Breast epithelium (tissue), 4 donors: ENCODE measurements around the gene PADI1. TPM values are rescaled to one million over a fixed set of nuclear protein-coding genes. Genes with fewer than 3 reads are reported as not detected.

Experiments
- DNase-seq, 2 donors: peaks; one replicate each; pipeline ENCODE4 v3.0.0-alpha.2; 2019; ENCODE audit warnings: low spot score in 2 of 2
- H3K27ac ChIP-seq, 2 donors: fragments of 200-600 bp; sonication (generic) in 1 of 2; one replicate each; pipeline ENCODE4 v1.5.1; 2016 to 2019; ENCODE audit warnings: mild to moderate bottlenecking in 1 of 2
- H3K27me3 ChIP-seq, 2 donors: fragments of 200-600 bp; sonication (generic) in 1 of 2; one replicate each; pipeline versions ENCODE4 v1.5.1 to v1.6.0; 2017 to 2019; ENCODE audit warnings: control low read depth in 1 of 2, mild to moderate bottlenecking in 1 of 2
- H3K36me3 ChIP-seq: fragments of 200-600 bp; one replicate; pipeline ENCODE4 v1.5.1; 2019
- H3K4me1 ChIP-seq, 2 donors: fragments of 200-600 bp; sonication (generic); one replicate each; pipeline ENCODE4 v1.5.1; 2016 to 2019; ENCODE audit warnings: control low read depth in 1 of 2
- H3K4me3 ChIP-seq, 3 donors: fragments of 200-600 bp; sonication (generic); 1 replicate in 2 of 3; 2 replicates in 1 of 3; pipeline ENCODE4 v1.5.1; 2016 to 2019; ENCODE audit warnings: mild to moderate bottlenecking in 3 of 3, moderate library complexity in 2 of 3
- H3K9me3 ChIP-seq, 2 donors: fragments of 200-600 bp; sonication (generic) in 1 of 2; one replicate each; pipeline ENCODE4 v1.5.1; 2016 to 2019; ENCODE audit warnings: control low read depth in 1 of 2
- POLR2A ChIP-seq: fragments of 450-650 bp; IDR thresholded peaks from one replicate; pipeline ENCODE4 v1.6.1; 2016; ENCODE audit warnings: antibody characterized with exemption, mild to moderate bottlenecking, moderate library complexity
- POLR2AphosphoS5 ChIP-seq, 3 donors: sonication (generic); formaldehyde crosslinking; IDR thresholded peaks; one replicate each; pipeline ENCODE4 v1.6.1; 2017; ENCODE audit warnings: antibody characterized with exemption in 3 of 3
- intact Hi-C: fragments of 100-400 bp; cut with DNase I; formaldehyde crosslinking; loops from one replicate; pipeline ENCODE4 v1.15.1; 2023; ENCODE audit warnings: low total_unique reads
- total RNA-seq, 3 donors: library from RNA; depleted of rRNA; stranded (reverse); fragments of >200 nt; gene quantifications; one replicate each; pipeline ENCODE4 v1.1.0, GENCODE V29; 2016
- TF ChIP-seq, protein P1 (sequence below), 3 donors: fragments of 450-650 bp; IDR thresholded peaks; one replicate each; pipeline ENCODE4 v1.5.1; 2016 to 2017; ENCODE audit warnings: antibody characterized with exemption in 3 of 3, mild to moderate bottlenecking in 3 of 3, moderate library complexity in 3 of 3

The PADI1 gene
- total RNA-seq, 3 donors from 2014 or later, result 0.33 TPM; not detected in 2

- peak in 1 of 2 donors; percentile 30 for DNase-seq
- Histone ChIP-seq H3K27me3 (no peaks in the 10 kb centered on the region), H3K36me3 (no peaks in the 10 kb centered on the region), H3K4me3 (no peak overlapping the region), H3K4me1 (no peaks in the 10 kb centered on the region), H3K27ac (no peak overlapping the region), H3K9me3 (no peaks in the 10 kb centered on the region)
- intact Hi-C loops, result no loop called here
- TF ChIP-seq POLR2AphosphoS5 (IDR thresholded peaks at IDR 0.05) (no peak), POLR2A (no peak)
- TF ChIP-seq, protein P1, sequence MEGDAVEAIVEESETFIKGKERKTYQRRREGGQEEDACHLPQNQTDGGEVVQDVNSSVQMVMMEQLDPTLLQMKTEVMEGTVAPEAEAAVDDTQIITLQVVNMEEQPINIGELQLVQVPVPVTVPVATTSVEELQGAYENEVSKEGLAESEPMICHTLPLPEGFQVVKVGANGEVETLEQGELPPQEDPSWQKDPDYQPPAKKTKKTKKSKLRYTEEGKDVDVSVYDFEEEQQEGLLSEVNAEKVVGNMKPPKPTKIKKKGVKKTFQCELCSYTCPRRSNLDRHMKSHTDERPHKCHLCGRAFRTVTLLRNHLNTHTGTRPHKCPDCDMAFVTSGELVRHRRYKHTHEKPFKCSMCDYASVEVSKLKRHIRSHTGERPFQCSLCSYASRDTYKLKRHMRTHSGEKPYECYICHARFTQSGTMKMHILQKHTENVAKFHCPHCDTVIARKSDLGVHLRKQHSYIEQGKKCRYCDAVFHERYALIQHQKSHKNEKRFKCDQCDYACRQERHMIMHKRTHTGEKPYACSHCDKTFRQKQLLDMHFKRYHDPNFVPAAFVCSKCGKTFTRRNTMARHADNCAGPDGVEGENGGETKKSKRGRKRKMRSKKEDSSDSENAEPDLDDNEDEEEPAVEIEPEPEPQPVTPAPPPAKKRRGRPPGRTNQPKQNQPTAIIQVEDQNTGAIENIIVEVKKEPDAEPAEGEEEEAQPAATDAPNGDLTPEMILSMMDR (IDR thresholded peaks at IDR 0.05), result no peak
These were observed 74.3 kb downstream of the PADI1 start for GRCh38 chr1:17278996-17279830.

- intact Hi-C loops, result no loop called here
- H3K27me3 ChIP-seq, result no peaks in the 10 kb centered on the region
These were observed 75.5 kb downstream of the PADI1 start for GRCh38 chr1:17280436-17280835.

DNA sequence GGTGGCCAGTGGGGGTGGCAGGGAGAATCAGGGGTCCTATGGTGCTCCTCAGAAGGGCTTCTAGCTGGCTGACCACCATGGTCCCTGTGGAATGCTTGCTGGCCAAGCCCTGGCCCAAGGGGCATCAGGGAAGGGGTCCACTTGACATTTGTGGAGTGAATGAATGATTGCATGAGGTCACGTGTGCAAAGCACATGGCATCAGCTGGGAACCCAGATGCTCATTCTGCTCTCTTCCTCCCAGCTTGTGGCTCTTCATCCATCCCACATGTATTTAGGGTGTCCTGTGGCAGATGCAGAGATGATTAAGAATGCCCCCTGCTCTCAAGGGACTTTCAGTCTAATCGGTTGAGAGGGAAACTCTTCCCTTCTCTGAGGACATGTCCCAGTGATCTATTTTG, 76.0 kb downstream of the PADI1 start:
- no peak overlapping the region for H3K4me3 ChIP-seq

More at GRCh38 chr1:17280436-17280835, 75.5 kb downstream of the PADI1 start:
- Histone ChIP-seq H3K4me1 (no peaks in the 10 kb centered on the region), H3K4me3 (no peak overlapping the region), H3K36me3 (no peaks in the 10 kb centered on the region), H3K9me3 (no peaks in the 10 kb centered on the region), H3K27ac (no peak overlapping the region)
- TF ChIP-seq POLR2AphosphoS5 (IDR thresholded peaks at IDR 0.05) (no peak), POLR2A (no peak)
- TF ChIP-seq, protein P1 (IDR thresholded peaks at IDR 0.05), result no peak
- peak in 1 of 2 donors; percentile 39 for DNase-seq

GRCh38 chr1:17281775-17282181, 76.8 kb downstream of the PADI1 start:
- Histone ChIP-seq H3K27ac (no peak overlapping the region), H3K4me3 (no peak overlapping the region), H3K4me1 (no peaks in the 10 kb centered on the region), H3K36me3 (no peaks in the 10 kb centered on the region), H3K27me3 (no peaks in the 10 kb centered on the region), H3K9me3 (no peaks in the 10 kb centered on the region)
- intact Hi-C loops, result no loop called here
- TF ChIP-seq POLR2AphosphoS5 (IDR thresholded peaks at IDR 0.05) (no peak), POLR2A (no peak)
- TF ChIP-seq, protein P1 (IDR thresholded peaks at IDR 0.05), result no peak
- DNase-seq, result peak in 1 of 2 donors; percentile 17

More for the DNA sequence above, 76.0 kb downstream of the PADI1 start:
- Histone ChIP-seq H3K4me1 (no peaks in the 10 kb centered on the region), H3K36me3 (no peaks in the 10 kb centered on the region), H3K9me3 (no peaks in the 10 kb centered on the region), H3K27ac (no peak overlapping the region), H3K27me3 (no peaks in the 10 kb centered on the region)
- TF ChIP-seq, protein P1 (IDR thresholded peaks at IDR 0.05), result no peak
- TF ChIP-seq POLR2A (no peak), POLR2AphosphoS5 (IDR thresholded peaks at IDR 0.05) (no peak)
- peak in 1 of 2 donors; percentile 3 for DNase-seq
- intact Hi-C loops, result no loop called here

GRCh38 chr1:17282836-17283235, 77.9 kb downstream of the PADI1 start:
- no peaks in the 10 kb centered on the region for H3K36me3 ChIP-seq
- TF ChIP-seq POLR2A (no peak), POLR2AphosphoS5 (IDR thresholded peaks at IDR 0.05) (no peak)
- TF ChIP-seq, protein P1 (IDR thresholded peaks at IDR 0.05), result no peak
- no peaks in the 10 kb centered on the region for H3K4me1 ChIP-seq
- no peaks in the 10 kb centered on the region for H3K9me3 ChIP-seq
- DNase-seq, result peak in 1 of 2 donors; percentile 22
- intact Hi-C loops, result no loop called here
- H3K4me3 ChIP-seq, result no peak overlapping the region
- no peaks in the 10 kb centered on the region for H3K27me3 ChIP-seq
- no peak overlapping the region for H3K27ac ChIP-seq
